Immature natural killer cell (primary cell): ENCODE data around the gene DNAH8. TPM values are rescaled to one million over a fixed set of nuclear protein-coding genes. Genes with fewer than 3 reads are reported as not detected.
A peak's percentile ranks its signal among the peaks of the same experiment; 100 is the strongest.

Experiments
- DNase-seq, 3 donors: peaks; one replicate each; pipeline ENCODE4 v3.0.0; 2022; ENCODE audit warnings: mixed read lengths in 1 of 3
- H3K27ac Mint-ChIP-seq, 6 donors: one replicate each; pipeline ENCODE4 v1.8.0; 2020; ENCODE audit warnings: mixed read lengths in 6 of 6, mild to moderate bottlenecking in 5 of 6, inconsistent platforms in 4 of 6, moderate library complexity in 3 of 6
- H3K27me3 Mint-ChIP-seq, 3 donors: one replicate each; pipeline ENCODE4 v1.8.0; 2020 to 2021; ENCODE audit warnings: low read depth in 3 of 3, mild to moderate bottlenecking in 3 of 3, mixed read lengths in 3 of 3, moderate library complexity in 3 of 3, inconsistent platforms in 1 of 3
- H3K36me3 Mint-ChIP-seq, 3 donors: one replicate each; pipeline ENCODE4 v1.8.0; 2020; ENCODE audit warnings: mixed read lengths in 3 of 3, inconsistent platforms in 2 of 3, mild to moderate bottlenecking in 2 of 3
- H3K4me1 Mint-ChIP-seq, 2 donors: one replicate each; pipeline ENCODE4 v1.8.0; 2020; ENCODE audit warnings: inconsistent platforms in 2 of 2, mild to moderate bottlenecking in 2 of 2, mixed read lengths in 2 of 2, moderate library complexity in 1 of 2
- H3K4me3 Mint-ChIP-seq, 5 donors: one replicate each; pipeline ENCODE4 v1.8.0; 2020; ENCODE audit warnings: mild to moderate bottlenecking in 5 of 5, mixed read lengths in 5 of 5, inconsistent platforms in 3 of 5, moderate library complexity in 3 of 5
- H3K9me3 Mint-ChIP-seq, 6 donors: one replicate each; pipeline ENCODE4 v1.8.0; 2020; ENCODE audit warnings: mild to moderate bottlenecking in 6 of 6, mixed read lengths in 6 of 6, inconsistent platforms in 4 of 6, moderate library complexity in 3 of 6
- polyA plus RNA-seq, 3 donors: library from polyadenylated mRNA; unstranded; fragments of 300-500 nt; fragmentation: Illumina TruSeq; gene quantifications; one replicate each; pipeline ENCODE4 v1.2.3, GENCODE V29; 2021

DNAH8 gene
- not detected for polyA plus RNA-seq

GRCh38 chr6:38715016-38715689, at the start of gene DNAH8:
DNAH8 (plus strand) TSS chr6:38715311; CDS start chr6:38722810, 7,499 bp downstream.
- DNase-seq = peak; percentile 14 to 46 (median 16)
- Mint-ChIP-seq H3K9me3 (peaks cover 0 to 4% (median 0%) of the 10 kb centered on the region in 6 donors), H3K27ac (peak within 1 kb of the TSS in 5 of 6 donors; percentile 33 to 91 (median 61)), H3K36me3 (peaks cover 0 to 4% (median 0%) of the 10 kb centered on the region in 3 donors), H3K4me1 (peaks cover 19 to 23% of the 10 kb centered on the region in 2 donors), H3K4me3 (peak within 1 kb of the TSS; percentile 63 to 88 (median 78)), H3K27me3 (peaks cover 7 to 14% (median 10%) of the 10 kb centered on the region in 3 donors)

- H3K4me3 Mint-ChIP-seq = no peak overlapping the region
- peak; percentile 32 to 46 (median 38) for DNase-seq
- peaks cover 11 to 20% (median 17%) of the 10 kb centered on the region in 3 donors for H3K36me3 Mint-ChIP-seq
- H3K27me3 Mint-ChIP-seq = peaks cover 0 to 2% (median 0%) of the 10 kb centered on the region in 3 donors
- H3K4me1 Mint-ChIP-seq = peaks cover 10 to 12% of the 10 kb centered on the region in 2 donors
- H3K9me3 Mint-ChIP-seq = no peaks in the 10 kb centered on the region
- H3K27ac Mint-ChIP-seq = no peak overlapping the region
Measured at GRCh38 chr6:38671885-38672467, 43.1 kb upstream of the DNAH8 start.

DNA sequence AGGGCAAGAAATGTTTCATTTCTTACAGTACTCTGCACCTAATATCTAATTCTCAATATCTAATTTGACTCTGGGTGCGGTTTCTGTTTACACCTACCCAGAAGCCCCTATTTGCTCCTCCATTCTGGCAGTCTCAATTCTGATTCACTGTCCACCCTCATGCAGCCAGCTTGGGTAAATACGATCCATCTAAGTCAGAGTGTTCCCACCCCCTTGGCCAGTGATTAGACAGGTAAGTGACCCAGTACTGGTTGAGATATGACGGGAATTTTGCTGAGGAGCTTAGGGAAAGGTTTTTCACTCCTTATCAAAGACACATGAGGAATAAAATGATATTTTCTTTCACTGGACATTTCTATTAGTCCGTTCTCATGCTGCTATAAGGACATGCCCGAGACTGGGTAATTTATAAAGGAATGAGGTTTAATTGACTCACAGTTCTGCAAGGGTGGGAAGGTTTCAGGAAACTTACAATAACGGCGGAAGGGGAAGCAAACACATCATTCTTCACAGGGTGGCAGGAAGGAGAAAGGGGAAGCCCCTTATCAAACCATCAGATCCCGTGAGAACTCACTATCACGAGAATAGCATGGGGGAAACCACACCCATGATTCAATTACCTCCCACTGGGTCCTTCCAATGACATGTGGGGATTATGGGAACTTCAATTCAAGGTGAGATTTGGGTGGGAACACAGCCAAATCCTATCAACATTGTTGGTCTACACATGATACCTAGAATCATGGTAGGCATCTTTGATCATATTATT, 41.5 kb upstream of the DNAH8 start:
- Mint-ChIP-seq H3K4me3 (no peak overlapping the region), H3K36me3 (peaks cover 14 to 27% (median 19%) of the 10 kb centered on the region in 3 donors), H3K27me3 (no peaks in the 10 kb centered on the region), H3K27ac (peak overlapping the region in 2 of 6 donors; percentile 33 to 45), H3K4me1 (peaks cover 10 to 12% of the 10 kb centered on the region in 2 donors), H3K9me3 (no peaks in the 10 kb centered on the region)
- DNase-seq = no peak

DNA sequence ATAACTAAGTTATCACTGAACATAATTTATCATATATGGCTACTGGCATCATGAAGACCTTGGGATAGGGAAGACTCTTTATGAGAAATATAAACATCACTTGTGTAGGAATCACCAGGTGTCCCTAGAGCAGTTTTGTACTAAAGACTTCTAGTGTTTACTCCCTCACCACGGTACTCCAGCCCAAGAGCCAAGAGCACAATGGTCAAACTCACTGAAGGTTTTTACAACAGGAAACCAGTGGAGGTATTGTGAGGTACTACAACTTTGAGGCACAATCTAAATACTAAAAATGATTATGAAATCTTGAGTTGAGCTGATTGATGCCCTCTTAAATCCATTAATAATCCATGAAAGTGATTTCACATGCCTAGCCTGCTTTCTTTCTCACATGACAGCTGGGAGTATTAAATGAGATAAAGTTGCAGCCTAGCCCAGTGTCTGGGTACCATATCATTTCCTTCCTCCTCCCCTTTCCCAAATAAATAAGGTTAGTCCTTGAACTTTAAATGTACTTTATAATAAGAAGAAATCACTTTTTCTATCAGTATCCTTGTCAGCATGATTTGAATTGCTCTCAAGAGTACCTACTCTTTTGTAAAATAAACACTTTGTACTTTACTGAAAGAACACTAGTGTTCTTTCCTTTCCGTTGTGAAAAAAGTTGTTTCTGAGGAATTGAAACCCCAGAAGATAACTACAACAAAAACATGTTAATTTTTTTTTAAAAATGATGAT, 38.7 kb upstream of the DNAH8 start:
- H3K36me3 Mint-ChIP-seq = peaks cover 14 to 31% (median 24%) of the 10 kb centered on the region in 3 donors
- no peaks in the 10 kb centered on the region for H3K27me3 Mint-ChIP-seq
- no peak overlapping the region for H3K4me3 Mint-ChIP-seq
- H3K9me3 Mint-ChIP-seq = no peaks in the 10 kb centered on the region
- DNase-seq = no peak
- peaks cover 10 to 12% of the 10 kb centered on the region in 2 donors for H3K4me1 Mint-ChIP-seq
- H3K27ac Mint-ChIP-seq = peak overlapping the region in 1 of 6 donors; percentile 16

DNA sequence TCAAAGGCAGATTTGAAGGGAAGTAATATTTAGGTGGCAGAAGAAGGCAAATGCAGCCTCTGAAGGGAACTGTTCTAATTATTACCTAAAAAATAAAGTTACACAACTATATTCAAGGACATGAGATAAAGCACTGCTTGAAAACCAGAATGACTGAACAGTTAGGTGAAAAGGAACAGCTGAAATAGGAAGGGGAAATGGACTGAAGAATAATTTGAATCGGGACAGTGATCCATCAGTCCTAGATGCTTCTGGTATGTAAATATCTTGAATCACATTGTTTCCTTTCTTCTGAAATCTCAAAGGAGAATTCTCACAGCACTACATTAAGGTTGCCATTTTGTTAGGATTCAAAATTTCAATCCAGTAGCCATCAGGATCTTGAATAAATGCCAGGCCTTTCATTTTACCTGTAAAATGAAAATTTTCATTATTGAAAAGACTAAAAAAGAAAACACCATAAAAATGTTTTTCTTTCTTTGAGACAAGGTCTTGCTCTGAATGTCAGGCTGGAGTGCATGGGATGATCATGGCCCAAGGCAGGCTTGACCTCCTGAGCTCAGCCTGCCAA, 38.1 kb upstream of the DNAH8 start:
- no peak for DNase-seq
- no peaks in the 10 kb centered on the region for H3K27me3 Mint-ChIP-seq
- no peaks in the 10 kb centered on the region for H3K9me3 Mint-ChIP-seq
- no peak overlapping the region for H3K27ac Mint-ChIP-seq
- H3K4me3 Mint-ChIP-seq = no peak overlapping the region
- peaks cover 10 to 12% of the 10 kb centered on the region in 2 donors for H3K4me1 Mint-ChIP-seq
- H3K36me3 Mint-ChIP-seq = peaks cover 18 to 38% (median 30%) of the 10 kb centered on the region in 3 donors

DNA sequence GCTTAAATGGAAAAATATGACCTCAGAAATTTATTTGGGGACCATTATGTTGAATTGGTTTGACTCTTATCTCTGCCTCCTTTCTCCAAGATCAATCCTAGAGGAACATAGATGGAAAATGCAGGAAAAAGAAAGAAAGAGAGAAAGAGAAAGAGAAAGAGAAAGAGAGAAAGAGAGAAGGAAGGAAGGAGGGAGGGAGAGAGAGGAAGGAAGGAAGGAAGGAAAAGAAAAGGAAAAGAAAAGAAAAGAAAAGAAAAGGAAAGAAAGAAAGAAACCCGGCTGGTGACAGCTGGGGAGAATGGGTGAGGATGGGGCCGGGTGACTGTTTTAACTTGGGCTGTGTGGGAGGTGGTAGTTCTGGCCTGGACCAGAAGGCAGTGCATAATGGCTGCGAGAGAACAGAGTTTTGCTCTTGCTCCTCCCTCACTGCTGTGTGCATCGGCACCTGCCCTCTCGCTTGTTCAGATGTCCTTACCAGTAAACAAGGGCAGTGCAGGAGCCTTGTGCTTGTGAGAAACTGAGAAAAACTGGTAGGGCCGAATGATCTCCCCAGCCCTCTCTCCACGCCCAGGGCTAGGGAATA, 36.8 kb upstream of the DNAH8 start:
- no peaks in the 10 kb centered on the region for H3K27me3 Mint-ChIP-seq
- H3K4me1 Mint-ChIP-seq = peaks cover 7 to 8% of the 10 kb centered on the region in 2 donors
- H3K9me3 Mint-ChIP-seq = no peaks in the 10 kb centered on the region
- DNase-seq = no peak
- H3K27ac Mint-ChIP-seq = peak overlapping the region in 2 of 6 donors; percentile 17 to 54
- no peak overlapping the region for H3K4me3 Mint-ChIP-seq
- peaks cover 18 to 38% (median 30%) of the 10 kb centered on the region in 3 donors for H3K36me3 Mint-ChIP-seq

- no peak for DNase-seq
- Mint-ChIP-seq H3K27me3 (no peaks in the 10 kb centered on the region), H3K9me3 (no peaks in the 10 kb centered on the region), H3K27ac (no peak overlapping the region), H3K4me3 (no peak overlapping the region), H3K4me1 (no peaks in the 10 kb centered on the region), H3K36me3 (peaks cover 16 to 38% (median 30%) of the 10 kb centered on the region in 3 donors)
Measured at GRCh38 chr6:38679668-38680067, 35.4 kb upstream of the DNAH8 start.

GRCh38 chr6:38681850-38682249, 33.3 kb upstream of the DNAH8 start:
- H3K4me3 Mint-ChIP-seq = no peak overlapping the region
- DNase-seq = no peak
- H3K4me1 Mint-ChIP-seq = no peaks in the 10 kb centered on the region
- no peak overlapping the region for H3K27ac Mint-ChIP-seq
- H3K36me3 Mint-ChIP-seq = peaks cover 8 to 25% (median 14%) of the 10 kb centered on the region in 3 donors
- no peaks in the 10 kb centered on the region for H3K9me3 Mint-ChIP-seq
- H3K27me3 Mint-ChIP-seq = no peaks in the 10 kb centered on the region

DNA sequence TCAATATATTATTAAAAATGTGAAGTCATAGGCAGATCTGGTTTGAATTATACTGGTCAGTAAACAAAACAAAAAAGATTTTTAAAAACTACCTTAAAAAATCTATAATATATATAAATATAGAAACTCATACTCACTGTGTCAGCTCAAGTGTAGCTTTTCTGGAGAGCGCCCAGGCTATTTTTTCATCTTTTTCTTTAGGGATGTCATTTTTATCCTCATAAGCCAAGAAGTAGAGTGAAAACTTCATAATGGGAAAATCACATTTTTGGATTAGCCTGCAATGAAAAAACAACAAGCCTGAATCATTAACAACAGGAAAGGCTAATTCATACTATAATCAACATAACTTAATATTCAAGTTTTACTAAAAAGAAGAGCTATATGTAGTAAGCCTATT, 30.9 kb upstream of the DNAH8 start:
- H3K27ac Mint-ChIP-seq = no peak overlapping the region

DNA sequence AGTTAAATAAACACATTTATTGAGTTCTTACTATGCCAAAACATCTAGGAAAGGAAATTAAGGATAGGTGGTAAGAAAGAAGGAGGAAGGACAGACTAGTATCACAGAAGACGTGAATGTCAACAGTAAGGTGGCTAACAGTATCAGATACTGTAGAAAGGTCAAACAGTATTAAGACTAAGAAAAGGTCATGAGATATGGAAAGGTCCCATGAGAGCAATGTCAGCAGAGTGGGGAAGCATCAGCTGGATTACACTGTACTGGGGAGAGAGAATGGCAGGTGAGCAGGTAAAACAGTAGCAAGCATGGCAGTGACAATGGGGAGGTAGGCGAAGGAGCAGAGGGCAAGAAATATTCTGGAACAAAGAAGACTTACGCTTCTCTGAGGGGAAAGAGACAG, 30.2 kb upstream of the DNAH8 start:
- Mint-ChIP-seq H3K27me3 (no peaks in the 10 kb centered on the region), H3K4me3 (no peak overlapping the region), H3K36me3 (peaks cover 4 to 12% (median 12%) of the 10 kb centered on the region in 3 donors), H3K9me3 (no peaks in the 10 kb centered on the region), H3K4me1 (peaks cover 3 to 14% of the 10 kb centered on the region in 2 donors), H3K27ac (peak overlapping the region in 1 of 6 donors; percentile 22)
- DNase-seq = no peak

More for the DNA sequence above, 30.9 kb upstream of the DNAH8 start:
- no peak overlapping the region for H3K4me3 Mint-ChIP-seq
- H3K27me3 Mint-ChIP-seq = no peaks in the 10 kb centered on the region
- no peak for DNase-seq
- H3K36me3 Mint-ChIP-seq = peaks cover 4 to 12% (median 12%) of the 10 kb centered on the region in 3 donors
- H3K4me1 Mint-ChIP-seq = peaks cover 3 to 11% of the 10 kb centered on the region in 2 donors
- no peaks in the 10 kb centered on the region for H3K9me3 Mint-ChIP-seq

DNA sequence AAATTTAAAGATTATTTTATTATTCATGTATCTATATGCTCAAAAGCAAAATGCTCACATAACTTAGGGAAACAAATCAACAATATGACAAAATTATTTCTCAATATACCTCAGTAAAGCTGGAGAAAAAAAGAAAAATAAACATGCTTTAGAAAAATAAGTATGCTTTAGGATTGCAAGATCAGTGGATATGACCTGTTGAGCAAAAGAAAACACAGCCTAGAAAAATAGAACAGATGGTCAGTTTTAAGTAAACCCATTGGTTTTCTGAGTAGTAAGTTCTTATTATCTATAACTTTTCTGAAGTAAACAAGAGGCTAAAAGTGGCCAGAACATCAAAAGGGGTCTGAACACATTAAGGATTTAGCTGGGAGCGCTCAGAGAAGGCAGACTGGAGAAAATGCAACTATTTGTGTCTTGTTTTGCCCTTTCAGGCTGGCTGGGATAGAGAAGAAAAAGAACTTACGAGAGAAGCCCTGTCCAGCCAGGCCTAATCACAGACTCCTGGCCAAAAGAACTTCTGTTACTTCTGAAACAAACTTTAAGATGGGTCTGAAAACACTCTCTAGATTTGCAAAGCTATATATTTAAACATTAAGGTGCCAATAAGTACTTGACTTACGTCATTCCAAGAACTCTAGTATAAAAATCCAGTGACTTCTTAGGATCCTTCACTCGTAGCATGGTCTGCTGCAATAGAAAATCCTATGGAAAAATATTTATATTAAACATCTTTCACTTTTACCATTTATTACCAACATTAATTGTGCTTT, 28.7 kb upstream of the DNAH8 start:
- Mint-ChIP-seq H3K4me3 (no peak overlapping the region), H3K9me3 (no peaks in the 10 kb centered on the region), H3K4me1 (peaks cover 3 to 14% of the 10 kb centered on the region in 2 donors), H3K27me3 (no peaks in the 10 kb centered on the region), H3K27ac (no peak overlapping the region), H3K36me3 (peaks cover 4 to 11% (median 6%) of the 10 kb centered on the region in 3 donors)
- DNase-seq = no peak

DNA sequence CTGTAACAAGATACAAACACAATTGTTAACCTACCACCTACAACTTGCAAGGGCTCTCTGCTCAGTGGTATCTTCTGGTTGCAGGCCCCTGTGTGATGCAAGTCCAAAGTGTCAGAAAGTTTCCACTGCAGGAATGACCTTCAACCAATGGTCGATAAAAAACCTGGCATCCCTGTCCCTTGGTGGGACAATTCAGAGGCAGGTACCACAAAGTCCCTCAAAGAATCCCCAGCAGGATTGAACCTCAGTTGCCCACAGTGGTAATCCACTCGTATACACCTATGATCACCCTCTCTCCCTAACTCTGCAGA, 28.1 kb upstream of the DNAH8 start:
- no peaks in the 10 kb centered on the region for H3K27me3 Mint-ChIP-seq
- no peak for DNase-seq
- H3K36me3 Mint-ChIP-seq = peaks cover under 1 to 6% (median under 1%) of the 10 kb centered on the region in 3 donors
- peaks cover 3 to 14% of the 10 kb centered on the region in 2 donors for H3K4me1 Mint-ChIP-seq
- H3K27ac Mint-ChIP-seq = peak overlapping the region in 1 of 6 donors; percentile 4
- H3K9me3 Mint-ChIP-seq = no peaks in the 10 kb centered on the region
- H3K4me3 Mint-ChIP-seq = no peak overlapping the region
